Body of pancreas (tissue), 4 donors: ENCODE data around the gene HS3ST4. TPM values are rescaled to one million over a fixed set of nuclear protein-coding genes. Genes with fewer than 3 reads are reported as not detected.

Experiments
- ATAC-seq: fragments of 150-250 bp; one replicate; pipeline ENCODE4 v1.9.1; 2016
- DNase-seq, 4 donors: peaks; one replicate each; pipeline ENCODE4 v3.0.0-alpha.2; 2019
- H3K27ac ChIP-seq, 4 donors: fragments of 200-600 bp; sonication (generic); 1 replicate in 3 of 4; 2 replicates in 1 of 4; pipeline versions ENCODE4 v1.5.1 to v1.6.1; 2016 to 2019; ENCODE audit warnings: mild to moderate bottlenecking in 1 of 4, mixed read lengths in 1 of 4, moderate library complexity in 1 of 4
- H3K27me3 ChIP-seq, 2 donors: fragments of 200-600 bp; sonication (generic); one replicate each; pipeline ENCODE4 v1.6.0; 2016; ENCODE audit warnings: mild to moderate bottlenecking in 1 of 2
- H3K36me3 ChIP-seq, 2 donors: fragments of 200-600 bp; sonication (generic); replicated peaks in 1 of 2; 2 replicates each; pipeline ENCODE4 v1.5.1; 2016; ENCODE audit warnings: low read depth in 2 of 2; ENCODE audit not compliant: insufficient read depth in 1 of 2
- H3K4me1 ChIP-seq: fragments of 200-600 bp; sonication (generic); one replicate; pipeline ENCODE4 v1.6.0; 2016
- H3K4me3 ChIP-seq, 2 donors: fragments of 200-600 bp; sonication (generic); 1 replicate in 1 of 2; 2 replicates in 1 of 2; pipeline ENCODE4 v1.5.1; 2016 to 2019
- H3K9me3 ChIP-seq, 3 donors: fragments of 200-600 bp; sonication (generic); 1 replicate in 2 of 3; 2 replicates in 1 of 3; pipeline ENCODE4 v1.5.1; 2016
- POLR2A ChIP-seq, 3 donors: fragments of 450-650 bp; IDR thresholded peaks; one replicate each; pipeline ENCODE4 v1.6.1; 2016; ENCODE audit warnings: antibody characterized with exemption in 3 of 3, mild to moderate bottlenecking in 2 of 3
- WGBS, 2 donors: methylation state at CpG; one replicate each; pipeline ENCODE4 v1.1.5; 2017; 5-methylcytosine and 5-hydroxymethylcytosine counted together
- intact Hi-C: fragments of 100-400 bp; cut with DNase I; formaldehyde crosslinking; loops from one replicate; pipeline ENCODE4 v1.15.1; 2023
- total RNA-seq, 2 donors: library from RNA; depleted of rRNA; stranded (reverse); fragments of >200 nt; gene quantifications; one replicate each; pipeline ENCODE4 v1.1.0, GENCODE V29; 2016
- TF ChIP-seq, protein P1 (sequence below), 7 experiments: fragments of 450-650 bp in 4 of 7; fragments of 200-600 bp in 3 of 7; sonication (generic) in 3 of 7; IDR thresholded peaks; one replicate each; pipeline ENCODE4 v1.5.1; 2016 to 2019; ENCODE audit warnings: antibody characterized with exemption in 7 of 7

HS3ST4 gene
- total RNA-seq, 2 donors from 2014 or later: not detected

DNA sequence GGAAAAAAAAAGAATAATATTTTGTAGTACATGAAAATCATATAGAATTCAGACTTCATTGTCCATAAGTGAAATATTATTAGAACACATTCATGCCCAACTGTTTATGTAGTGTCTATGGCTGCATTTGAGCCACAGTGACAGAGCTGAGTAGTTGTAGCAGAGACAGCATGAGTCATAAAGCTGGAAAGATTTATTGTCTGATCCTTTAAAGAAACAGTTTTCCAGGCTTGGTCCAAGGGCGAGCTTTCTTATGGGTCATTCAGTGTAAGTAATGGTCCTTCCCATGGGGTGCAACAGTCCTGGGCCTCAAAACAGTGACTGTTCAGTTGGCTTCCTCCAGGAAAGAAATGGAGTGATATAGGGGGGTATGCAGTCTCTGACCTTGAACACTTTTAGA is 260.2 kb downstream of the HS3ST4 start:
- WGBS, 2 donors: 53 to 93% methylated on average over 1 of the region's 1 CpG
- ATAC-seq (no peak), DNase-seq (no peak)
- intact Hi-C loops: no loop called here
- Histone ChIP-seq H3K27ac (no peak overlapping the region), H3K36me3 (no peaks in the 10 kb centered on the region), H3K27me3 (no peaks in the 10 kb centered on the region), H3K9me3 (no peaks in the 10 kb centered on the region), H3K4me1 (no peaks in the 10 kb centered on the region), H3K4me3 (no peak overlapping the region)
- no peak for TF ChIP-seq POLR2A (IDR thresholded peaks at IDR 0.05)
- TF ChIP-seq, protein P1, sequence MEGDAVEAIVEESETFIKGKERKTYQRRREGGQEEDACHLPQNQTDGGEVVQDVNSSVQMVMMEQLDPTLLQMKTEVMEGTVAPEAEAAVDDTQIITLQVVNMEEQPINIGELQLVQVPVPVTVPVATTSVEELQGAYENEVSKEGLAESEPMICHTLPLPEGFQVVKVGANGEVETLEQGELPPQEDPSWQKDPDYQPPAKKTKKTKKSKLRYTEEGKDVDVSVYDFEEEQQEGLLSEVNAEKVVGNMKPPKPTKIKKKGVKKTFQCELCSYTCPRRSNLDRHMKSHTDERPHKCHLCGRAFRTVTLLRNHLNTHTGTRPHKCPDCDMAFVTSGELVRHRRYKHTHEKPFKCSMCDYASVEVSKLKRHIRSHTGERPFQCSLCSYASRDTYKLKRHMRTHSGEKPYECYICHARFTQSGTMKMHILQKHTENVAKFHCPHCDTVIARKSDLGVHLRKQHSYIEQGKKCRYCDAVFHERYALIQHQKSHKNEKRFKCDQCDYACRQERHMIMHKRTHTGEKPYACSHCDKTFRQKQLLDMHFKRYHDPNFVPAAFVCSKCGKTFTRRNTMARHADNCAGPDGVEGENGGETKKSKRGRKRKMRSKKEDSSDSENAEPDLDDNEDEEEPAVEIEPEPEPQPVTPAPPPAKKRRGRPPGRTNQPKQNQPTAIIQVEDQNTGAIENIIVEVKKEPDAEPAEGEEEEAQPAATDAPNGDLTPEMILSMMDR (IDR thresholded peaks at IDR 0.05): no peak

DNA sequence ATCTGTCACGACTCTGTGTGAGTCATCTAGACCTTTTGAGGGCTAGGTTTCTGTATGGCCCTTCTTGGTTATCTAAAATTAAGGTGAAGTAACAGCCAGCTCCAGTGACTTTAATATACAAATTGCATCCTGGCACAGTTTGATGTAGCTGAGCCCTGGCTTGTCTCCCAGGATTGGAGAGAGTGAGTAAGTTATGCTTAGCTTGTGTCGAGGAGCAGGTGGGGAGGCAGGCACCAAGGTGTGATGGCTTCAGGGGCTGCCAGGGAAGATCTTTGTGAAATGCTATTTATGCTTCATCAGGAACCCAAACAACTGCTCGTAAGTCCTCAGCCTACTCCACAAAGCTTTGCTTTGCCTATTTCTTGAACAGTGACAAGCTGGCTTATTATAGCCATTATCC is 261.2 kb downstream of the HS3ST4 start:
- Histone ChIP-seq H3K36me3 (no peaks in the 10 kb centered on the region), H3K9me3 (no peaks in the 10 kb centered on the region), H3K4me1 (no peaks in the 10 kb centered on the region), H3K27me3 (no peaks in the 10 kb centered on the region), H3K27ac (no peak overlapping the region), H3K4me3 (no peak overlapping the region)
- 57 to 62% methylated on average over 3 of the region's 3 CpGs for WGBS, 2 donors
- TF ChIP-seq, protein P1 (IDR thresholded peaks at IDR 0.05): no peak
- TF ChIP-seq POLR2A (IDR thresholded peaks at IDR 0.05): no peak
- intact Hi-C loops: no loop called here
- DNase-seq (no peak), ATAC-seq (no peak)

DNA sequence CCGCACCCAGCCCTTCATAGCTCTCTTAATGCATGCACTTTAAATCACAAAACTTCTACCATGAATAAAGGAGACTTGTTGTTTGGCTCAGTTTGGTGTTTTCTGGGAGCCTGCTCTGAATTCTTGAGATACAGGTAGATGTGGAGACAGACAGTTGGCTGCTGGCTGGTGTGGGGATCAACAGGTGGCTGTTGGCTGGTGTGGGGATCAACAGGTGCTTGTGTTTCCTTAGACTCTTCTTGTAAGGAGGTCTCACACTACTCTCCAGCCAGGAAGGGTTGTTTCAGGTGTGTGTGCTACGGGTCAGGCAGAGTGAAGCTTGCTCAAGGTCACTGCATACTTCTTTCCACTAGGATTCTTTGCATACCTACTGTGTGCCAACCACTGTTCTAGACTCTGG is 265.9 kb downstream of the HS3ST4 start:
- Histone ChIP-seq H3K27ac (no peak overlapping the region), H3K27me3 (no peaks in the 10 kb centered on the region), H3K4me3 (no peak overlapping the region), H3K36me3 (no peaks in the 10 kb centered on the region), H3K4me1 (no peaks in the 10 kb centered on the region), H3K9me3 (no peaks in the 10 kb centered on the region)
- TF ChIP-seq, protein P1 (IDR thresholded peaks at IDR 0.05): no peak
- no peak for TF ChIP-seq POLR2A (IDR thresholded peaks at IDR 0.05)
- 65 to 73% methylated on average over 2 of the region's 2 CpGs for WGBS, 2 donors
- intact Hi-C loops: no loop called here
- ATAC-seq: no peak
- no peak for DNase-seq

DNA sequence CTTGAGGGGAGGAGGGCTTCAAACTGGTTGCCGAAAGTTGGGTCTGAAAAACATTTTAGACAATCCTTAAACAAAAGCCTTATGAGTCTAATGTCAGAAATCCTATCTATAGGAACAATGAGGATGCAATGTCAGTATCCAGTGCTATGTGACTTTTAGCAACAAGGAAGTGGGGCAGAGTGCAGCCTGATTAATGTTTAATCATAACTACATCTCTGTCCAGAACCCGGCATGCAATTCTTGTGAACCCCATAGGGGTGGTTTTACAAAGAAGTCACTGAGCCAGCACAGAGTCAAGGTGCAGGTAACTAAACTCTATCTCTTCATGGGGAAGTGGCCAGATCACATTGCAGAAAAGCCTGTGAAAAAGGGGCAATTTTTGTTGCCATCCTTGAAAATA is 267.5 kb downstream of the HS3ST4 start:
- H3K4me3 ChIP-seq: no peak overlapping the region
- intact Hi-C loops: no loop called here
- WGBS, 2 donors: 37 to 46% methylated on average over 2 of the region's 2 CpGs
- H3K36me3 ChIP-seq: no peaks in the 10 kb centered on the region
- ATAC-seq: no peak
- no peak overlapping the region for H3K27ac ChIP-seq
- TF ChIP-seq, protein P1 (IDR thresholded peaks at IDR 0.05): no peak
- no peak for TF ChIP-seq POLR2A (IDR thresholded peaks at IDR 0.05)
- H3K4me1 ChIP-seq: no peaks in the 10 kb centered on the region
- H3K27me3 ChIP-seq: no peaks in the 10 kb centered on the region
- H3K9me3 ChIP-seq: no peaks in the 10 kb centered on the region
- DNase-seq: no peak

DNA sequence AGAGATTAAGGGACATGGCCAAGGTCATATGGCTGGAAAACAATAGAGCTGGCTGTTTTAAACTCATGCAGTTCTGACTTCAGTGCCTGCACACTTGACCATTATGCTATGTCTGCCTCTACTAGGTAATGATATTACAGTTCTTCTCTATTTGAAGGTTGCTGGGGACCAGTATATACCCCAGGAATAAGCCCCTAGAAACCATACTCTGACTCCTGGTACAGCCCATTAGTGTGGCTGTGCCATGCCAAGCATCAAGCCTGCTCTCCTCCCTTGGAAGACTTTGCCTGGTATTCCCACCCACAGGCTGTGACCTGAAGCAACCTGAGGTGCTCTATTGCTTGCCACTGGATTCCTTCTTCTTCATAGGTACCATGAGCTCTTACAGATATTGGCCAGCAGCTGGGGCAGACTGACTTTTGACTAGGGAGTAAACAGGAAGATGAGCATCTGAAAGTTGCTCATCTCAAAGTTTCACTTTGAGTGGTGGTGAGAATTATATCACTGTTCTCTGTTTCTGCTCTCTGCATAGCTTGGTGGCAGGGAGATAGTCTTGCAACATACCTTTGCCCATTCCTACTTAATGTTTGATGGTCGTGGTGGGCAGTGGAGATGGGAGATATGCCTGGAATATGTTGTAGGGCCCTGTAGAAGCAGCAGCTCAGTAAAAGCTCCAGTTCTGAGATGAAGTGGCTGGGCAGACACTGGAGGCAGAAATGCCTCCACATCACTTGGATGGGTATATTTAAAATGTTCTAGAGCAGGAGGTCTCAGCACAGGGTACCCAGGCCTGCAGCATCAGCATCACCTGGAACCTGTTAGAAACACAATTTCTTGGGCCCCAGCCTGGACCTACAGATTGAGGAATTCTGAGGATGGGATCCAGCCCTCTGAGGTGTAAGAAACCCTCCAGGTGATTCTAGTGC is 274.7 kb downstream of the HS3ST4 start:
- H3K36me3 ChIP-seq: no peaks in the 10 kb centered on the region
- no peak for ATAC-seq
- no peaks in the 10 kb centered on the region for H3K9me3 ChIP-seq
- H3K27me3 ChIP-seq: no peaks in the 10 kb centered on the region
- H3K4me3 ChIP-seq: no peak overlapping the region
- H3K4me1 ChIP-seq: no peaks in the 10 kb centered on the region
- no peak overlapping the region for H3K27ac ChIP-seq
- 31 to 36% methylated on average over 1 of the region's 1 CpG for WGBS, 2 donors
- DNase-seq: no peak
- no peak for TF ChIP-seq POLR2A (IDR thresholded peaks at IDR 0.05)
- TF ChIP-seq, protein P1 (IDR thresholded peaks at IDR 0.05): no peak
- intact Hi-C loops: no loop called here
